Pons (tissue), 1 donor: ENCODE measurements around the gene TRAPPC11.
"Not testable (repeated sequence)": the region's sequence is repeated elsewhere in the genome, so short reads cannot be mapped to it uniquely, and the experiment has no call there.

ENCODE experiments used
- DNase-seq: peaks from one replicate; pipeline ENCODE4 v3.0.0-alpha.2; 2016; ENCODE audit warnings: low spot score

TRAPPC11 gene

GRCh38 chr4:183659029-183659871, at the start of gene TRAPPC11, which contains the start of gene RWDD4:
Gene TRAPPC11, plus strand, starts transcription at chr4:183659293. Its CDS starts 4,575 bp downstream, at chr4:183663868.
Gene RWDD4, minus strand, starts transcription at chr4:183659185. Its CDS starts 233 bp downstream, at chr4:183658952.
- peak; percentile 97 for DNase-seq

GRCh38 chr4:183610033-183610432, 49.1 kb upstream of the TRAPPC11 start:
- no peak for DNase-seq

GRCh38 chr4:183610613-183611012, 48.5 kb upstream of the TRAPPC11 start:
- DNase-seq, result no peak

- DNase-seq, result no peak
These were observed 47.8 kb upstream of the TRAPPC11 start for GRCh38 chr4:183611210-183611830.

- DNase-seq, result no peak
These were observed 46.5 kb upstream of the TRAPPC11 start for GRCh38 chr4:183612329-183613250.

GRCh38 chr4:183617075-183617474, 42.0 kb upstream of the TRAPPC11 start:
- no peak for DNase-seq

GRCh38 chr4:183618681-183619080, 40.4 kb upstream of the TRAPPC11 start:
- DNase-seq, result no peak

- DNase-seq, result no peak
These were observed 38.7 kb upstream of the TRAPPC11 start for GRCh38 chr4:183620421-183620820.

- no peak for DNase-seq
These were observed 37.2 kb upstream of the TRAPPC11 start for GRCh38 chr4:183621875-183622274.

GRCh38 chr4:183624548-183624947, 34.5 kb upstream of the TRAPPC11 start:
- no peak for DNase-seq

- no peak for DNase-seq
These were observed 32.9 kb upstream of the TRAPPC11 start for GRCh38 chr4:183626168-183626567.

GRCh38 chr4:183627286-183627685, 31.8 kb upstream of the TRAPPC11 start:
- not testable (repeated sequence) for DNase-seq

- DNase-seq, result peak; percentile 19
These were observed 31.0 kb upstream of the TRAPPC11 start for GRCh38 chr4:183627979-183628588.

GRCh38 chr4:183631577-183632198, 27.4 kb upstream of the TRAPPC11 start:
- DNase-seq, result no peak

- no peak for DNase-seq
These were observed 26.4 kb upstream of the TRAPPC11 start for GRCh38 chr4:183632689-183633088.

- DNase-seq, result no peak
These were observed 25.4 kb upstream of the TRAPPC11 start for GRCh38 chr4:183633476-183634400.

- DNase-seq, result no peak
These were observed 23.8 kb upstream of the TRAPPC11 start for GRCh38 chr4:183635321-183635720.

GRCh38 chr4:183635741-183636140, 23.4 kb upstream of the TRAPPC11 start:
- no peak for DNase-seq

GRCh38 chr4:183636503-183636902, 22.6 kb upstream of the TRAPPC11 start:
- DNase-seq, result no peak

- no peak for DNase-seq
These were observed 22.2 kb upstream of the TRAPPC11 start for GRCh38 chr4:183636923-183637322.
